HepG2 (cell line): ENCODE measurements around the gene PRRT1. TPM values are rescaled to one million over a fixed set of nuclear protein-coding genes. Genes with fewer than 3 reads are reported as not detected.
A peak's percentile ranks its signal among the peaks of the same experiment; 100 is the strongest.

Source experiments
- BCLAF1 ChIP-seq: fragments of 450-650 bp; IDR thresholded peaks from 2 replicates; pipeline ENCODE4 v1.6.1; 2017; ENCODE audit warnings: mild to moderate bottlenecking
- DR1 ChIP-seq: sonication (generic); formaldehyde crosslinking; IDR thresholded peaks from 2 replicates; pipeline ENCODE4 v1.8.0; 2021; ENCODE audit warnings: mild to moderate bottlenecking, missing genetic modification reagents, inconsistent platforms
- KLF12 ChIP-seq: sonication (generic); formaldehyde crosslinking; IDR thresholded peaks from 2 replicates; pipeline ENCODE4 v1.4.0; 2020; ENCODE audit warnings: missing genetic modification reagents, borderline replicate concordance
- MEIS2 ChIP-seq: sonication (generic); formaldehyde crosslinking; IDR thresholded peaks from 2 replicates; pipeline ENCODE4 v1.9.0; 2021; ENCODE audit warnings: mild to moderate bottlenecking, missing genetic modification reagents
- MXD4 ChIP-seq: IDR thresholded peaks from 2 replicates; pipeline ENCODE4 v1.6.1; 2016; ENCODE audit warnings: mild to moderate bottlenecking, missing biosample characterization, missing genetic modification reagents
- NR2F2 ChIP-seq: IDR thresholded peaks from 2 replicates; pipeline ENCODE4 v1.6.1; 2012; ENCODE audit warnings: low read depth, inconsistent platforms, borderline replicate concordance
- YEATS4 ChIP-seq: sonication (generic); formaldehyde crosslinking; IDR thresholded peaks from 2 replicates; pipeline ENCODE4 v1.4.0; 2020; ENCODE audit warnings: missing genetic modification reagents, borderline replicate concordance
- ZFY ChIP-seq: sonication (generic); formaldehyde crosslinking; IDR thresholded peaks from 2 replicates; pipeline ENCODE4 v1.4.0; 2020; ENCODE audit warnings: missing genetic modification reagents
- ZNF124 ChIP-seq: sonication (generic); formaldehyde crosslinking; IDR thresholded peaks from 2 replicates; pipeline ENCODE4 v1.4.0; 2020; ENCODE audit warnings: missing genetic modification reagents
- ZNF275 ChIP-seq: sonication (generic); formaldehyde crosslinking; IDR thresholded peaks from 2 replicates; pipeline ENCODE4 v1.8.0; 2022; ENCODE audit warnings: missing genetic modification reagents, mild to moderate bottlenecking, inconsistent platforms, borderline replicate concordance
- ZNF317 ChIP-seq: sonication (generic); formaldehyde crosslinking; IDR thresholded peaks from 2 replicates; pipeline ENCODE4 v1.5.0; 2020; ENCODE audit warnings: mild to moderate bottlenecking, missing genetic modification reagents
- ZNF33A ChIP-seq: sonication (generic); formaldehyde crosslinking; IDR thresholded peaks from 2 replicates; pipeline ENCODE4 v1.5.1; 2020; ENCODE audit warnings: missing genetic modification reagents, mild to moderate bottlenecking, moderate library complexity, borderline replicate concordance
- ZNF530 ChIP-seq: sonication (generic); formaldehyde crosslinking; IDR thresholded peaks from 2 replicates; pipeline ENCODE4 v1.5.0; 2020; ENCODE audit warnings: low read depth, mild to moderate bottlenecking, missing genetic modification reagents
- ZNF574 ChIP-seq: sonication (generic); formaldehyde crosslinking; IDR thresholded peaks from 2 replicates; pipeline ENCODE4 v1.4.0; 2020; ENCODE audit warnings: missing genetic modification reagents
- ZNF576 ChIP-seq: sonication (generic); formaldehyde crosslinking; IDR thresholded peaks from 2 replicates; pipeline ENCODE4 v1.4.0; 2020; ENCODE audit warnings: mild to moderate bottlenecking, missing genetic modification reagents
- ZNF766 ChIP-seq: sonication (generic); formaldehyde crosslinking; IDR thresholded peaks from 2 replicates; pipeline ENCODE4 v1.5.0; 2020; ENCODE audit warnings: missing genetic modification reagents, borderline replicate concordance
- ZNF773 ChIP-seq: sonication (generic); formaldehyde crosslinking; IDR thresholded peaks from 2 replicates; pipeline ENCODE4 v1.4.0; 2020; ENCODE audit warnings: missing genetic modification reagents, borderline replicate concordance
- polyA plus RNA-seq, 8 experiments: library from polyadenylated mRNA; depleted of rRNA in 3 of 8; stranded (reverse) in 7 of 8; unstranded in 1 of 8; fragments of >200 nt; fragmentation: Illumina TruSeq in 4 of 8; extraction: Trizol in 4 of 8; gene quantifications; 2 replicates each; pipeline versions ENCODE4 v1.2.1 to v1.2.3, GENCODE V29; 2011 to 2016; ENCODE audit warnings: low read depth in 4 of 8, missing spikeins in 1 of 8, mixed read lengths in 1 of 8; ENCODE audit not compliant: insufficient read depth in 1 of 8
- total RNA-seq, 5 experiments: library from RNA; depleted of rRNA; stranded (reverse); fragments of >200 nt; fragmentation: Illumina TruSeq; extraction: Trizol; gene quantifications; 2 replicates each; pipeline ENCODE4 v1.2.3, GENCODE V29; 2016; ENCODE audit warnings: low read depth in 1 of 5

The PRRT1 gene
- total and polyA plus RNA-seq, 2 of the 13 experiments (the other 11 are each of a cell fraction or from before 2014, with no cell fraction given), result 0.64 to 1.4 TPM

GRCh38 chr6:32127409-32127716, 24.4 kb downstream of the PRRT1 start (continued):
- TF ChIP-seq ZNF574 (CRISPR knock-in tag), result no peak
- TF ChIP-seq MXD4, result no peak
- TF ChIP-seq ZNF317 (CRISPR knock-in tag), result peak; percentile 60; the same call in 1 of the 2 replicates
- TF ChIP-seq ZFY (CRISPR knock-in tag), result peak; percentile 37; the same call in 1 of the 2 replicates
- 0 out of 2 replicates have a peak, but pooled peaks have one; percentile 21 for TF ChIP-seq DR1
- no peak for TF ChIP-seq BCLAF1
- TF ChIP-seq MEIS2, result 0 out of 2 replicates have a peak, but pooled peaks have one; percentile 13
- TF ChIP-seq ZNF773 (CRISPR knock-in tag), result 0 out of 2 replicates have a peak, but pooled peaks have one; percentile 41
- TF ChIP-seq NR2F2, result 0 out of 2 replicates have a peak, but pooled peaks have one; percentile 6
- TF ChIP-seq ZNF530, result peak; percentile 34; the same call in 1 of the 2 replicates
- TF ChIP-seq ZNF766 (CRISPR knock-in tag), result 0 out of 2 replicates have a peak, but pooled peaks have one; percentile 21
- TF ChIP-seq ZNF124 (CRISPR knock-in tag), result no peak
- TF ChIP-seq ZNF576, result 0 out of 2 replicates have a peak, but pooled peaks have one; percentile 33
- TF ChIP-seq KLF12 (CRISPR knock-in tag), result 0 out of 2 replicates have a peak, but pooled peaks have one; percentile 40
- TF ChIP-seq ZNF275, result 0 out of 2 replicates have a peak, but pooled peaks have one; percentile 60
- 0 out of 2 replicates have a peak, but pooled peaks have one; percentile 1 for TF ChIP-seq YEATS4
- TF ChIP-seq ZNF33A (CRISPR knock-in tag), result no peak
